ENCODE results near the gene ADGRL2.

The ADGRL2 gene

DNA sequence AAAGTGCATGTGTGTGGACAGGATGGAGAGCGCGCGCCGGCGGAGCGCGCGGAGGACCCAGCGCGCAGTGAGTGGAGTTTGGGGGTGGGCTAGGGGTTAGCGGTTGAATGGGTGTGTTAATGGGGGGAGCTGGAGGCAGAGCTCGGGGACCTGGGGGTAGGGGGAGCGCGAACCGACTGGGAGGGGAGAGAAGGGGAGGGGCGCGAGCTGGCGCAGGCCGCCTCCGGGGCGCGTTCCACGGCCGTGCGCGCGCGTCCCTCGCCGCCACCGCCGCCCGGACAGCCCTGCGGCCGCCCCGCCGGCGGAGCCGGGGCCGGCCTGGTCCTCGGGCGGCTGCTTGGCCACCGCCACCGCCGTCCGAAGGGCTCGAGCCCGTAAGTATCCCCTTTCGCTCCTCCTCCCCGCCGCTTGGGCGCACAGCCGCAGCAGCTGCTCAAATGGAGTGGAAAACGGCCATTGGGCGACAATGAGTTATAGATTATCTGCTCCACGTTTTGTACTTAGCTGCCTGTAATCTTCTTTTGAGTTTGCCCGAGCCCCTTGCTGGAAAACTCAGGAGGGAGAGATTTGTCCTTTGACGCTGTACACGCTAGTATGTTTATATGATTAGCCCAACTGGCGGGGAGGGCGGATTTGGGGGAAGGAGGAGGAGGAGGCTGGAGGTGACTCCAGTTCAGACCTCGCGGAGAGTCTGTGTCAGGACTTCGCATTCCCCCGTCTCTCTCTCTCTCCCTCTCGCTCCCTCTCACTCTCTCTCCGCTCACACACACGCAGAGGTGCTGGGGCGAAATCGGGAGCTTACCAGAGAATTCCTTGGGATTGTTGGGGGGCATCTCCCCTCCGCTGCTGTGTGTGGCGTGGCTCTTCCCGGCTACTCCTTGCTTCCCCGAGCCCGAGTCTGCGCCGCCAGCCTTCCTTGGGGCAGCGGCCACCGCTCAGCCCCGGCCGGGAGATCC lies at the start of gene ADGRL2:
Gene ADGRL2 (plus strand): TSS at position 240 of the 956 bp plus-strand sequence. CDS start 36,051 bp downstream, outside the sequence.
- DNase-seq (ENCODE audit: low spot score): peak; percentile 74

DNA sequence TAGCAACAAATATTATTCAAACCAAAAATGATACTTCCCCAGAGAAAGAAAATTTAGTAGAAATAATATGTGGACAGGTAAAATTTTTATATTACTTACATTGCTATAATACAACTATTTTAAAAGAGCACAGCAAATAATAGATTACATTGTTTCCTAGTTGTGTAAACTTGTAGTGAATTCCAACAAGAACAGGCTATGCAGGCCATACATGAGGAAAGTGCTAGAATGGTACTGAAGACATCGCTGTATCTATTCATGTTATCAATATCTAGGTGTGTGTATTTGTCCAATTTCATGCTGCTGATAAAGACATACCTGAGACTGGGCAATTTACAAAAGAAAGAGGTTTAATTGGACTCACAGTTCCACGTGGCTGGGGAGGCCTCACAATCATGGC lies 47.9 kb upstream of the ADGRL2 start:
- no peak for DNase-seq (ENCODE audit: low spot score)

DNA sequence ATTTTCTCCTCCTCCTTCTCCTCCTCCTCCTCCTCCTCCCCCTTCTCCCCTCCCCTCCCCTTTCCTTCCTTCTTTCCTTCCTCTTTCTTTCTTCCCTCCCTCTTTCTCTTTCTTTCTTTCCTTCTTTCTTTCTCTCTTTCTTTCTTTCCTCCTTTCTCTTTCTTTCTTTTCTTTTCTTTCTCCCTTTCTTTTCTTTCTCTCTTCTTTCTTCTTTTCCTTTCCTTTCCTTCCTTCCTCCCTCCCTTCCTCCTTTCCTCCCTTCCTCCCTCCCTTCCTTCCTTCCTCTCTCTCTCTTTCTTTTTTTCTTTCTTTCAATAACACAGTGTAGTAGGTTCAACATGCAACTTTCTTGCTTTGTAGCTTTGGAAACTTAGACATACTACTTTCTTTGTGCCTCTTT lies 46.3 kb upstream of the ADGRL2 start:
- DNase-seq (ENCODE audit: low spot score): no peak

DNA sequence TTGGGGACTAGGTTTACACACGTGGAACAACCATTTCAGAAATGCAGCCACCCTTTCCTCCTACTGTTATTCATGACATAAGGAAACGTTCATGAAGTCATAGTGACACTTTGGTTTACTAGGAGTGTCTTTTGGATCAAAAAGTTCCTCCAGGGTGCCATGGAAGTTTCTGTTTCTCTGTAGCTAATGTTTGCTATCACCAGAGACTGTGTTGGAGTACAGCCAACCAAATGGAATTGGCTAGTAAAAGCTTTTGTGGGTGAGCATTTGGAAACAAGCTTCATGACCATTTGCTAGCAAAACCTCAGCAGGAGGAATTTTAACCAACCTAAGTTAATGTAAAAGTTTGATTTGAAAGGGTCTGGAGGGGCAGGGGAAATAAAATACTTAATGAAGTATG lies 43.9 kb upstream of the ADGRL2 start:
- DNase-seq (ENCODE audit: low spot score): no peak

DNA sequence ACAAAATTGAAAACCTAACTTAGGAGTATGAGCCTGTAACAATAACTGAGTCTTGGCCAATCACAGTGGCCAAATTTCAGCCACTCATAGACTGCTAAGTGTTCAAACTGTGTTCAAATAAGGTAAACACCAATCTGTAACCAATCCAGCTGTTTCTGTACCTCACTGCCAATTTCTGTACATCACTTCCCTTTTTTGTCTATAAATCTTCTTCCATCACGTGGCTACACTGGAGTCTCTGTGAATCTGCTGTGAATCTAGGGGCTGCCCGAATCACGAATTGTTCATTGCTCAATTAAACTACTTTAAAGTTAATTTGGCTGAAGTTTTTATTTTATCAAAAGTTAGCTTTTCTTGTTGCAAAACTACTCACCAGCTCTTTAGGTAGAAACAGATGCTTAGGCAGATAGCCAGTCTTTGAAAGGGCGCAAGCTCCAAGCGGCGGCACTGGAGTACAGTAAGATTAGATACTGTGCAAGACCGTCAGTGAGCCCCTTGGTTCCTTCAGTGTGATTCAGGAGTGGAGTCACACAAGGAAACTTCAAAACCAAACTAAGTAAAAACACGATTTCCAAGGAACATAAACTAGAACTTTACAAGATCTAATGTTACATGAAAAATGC lies 43.2 kb upstream of the ADGRL2 start:
- DNase-seq (ENCODE audit: low spot score): no peak

DNA sequence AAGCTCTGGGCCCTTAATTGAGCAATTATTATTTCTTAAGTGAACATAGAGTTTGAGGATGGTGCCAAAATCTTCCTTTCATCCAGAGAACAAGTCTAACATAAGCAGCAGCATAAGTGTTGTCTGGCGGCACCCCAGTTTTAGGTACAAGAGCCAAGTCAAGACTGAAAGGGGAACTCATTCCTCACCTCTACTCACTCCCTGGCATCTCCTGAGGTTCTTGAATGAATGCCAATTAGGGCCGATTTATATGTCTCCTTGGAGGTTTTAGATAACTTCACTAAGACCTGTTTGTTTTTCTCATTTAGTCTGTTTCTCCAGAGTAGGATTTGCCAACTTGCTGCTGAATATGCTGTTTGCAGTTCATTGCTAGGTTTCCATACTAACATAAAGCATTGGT lies 42.6 kb upstream of the ADGRL2 start:
- no peak for DNase-seq (ENCODE audit: low spot score)

DNA sequence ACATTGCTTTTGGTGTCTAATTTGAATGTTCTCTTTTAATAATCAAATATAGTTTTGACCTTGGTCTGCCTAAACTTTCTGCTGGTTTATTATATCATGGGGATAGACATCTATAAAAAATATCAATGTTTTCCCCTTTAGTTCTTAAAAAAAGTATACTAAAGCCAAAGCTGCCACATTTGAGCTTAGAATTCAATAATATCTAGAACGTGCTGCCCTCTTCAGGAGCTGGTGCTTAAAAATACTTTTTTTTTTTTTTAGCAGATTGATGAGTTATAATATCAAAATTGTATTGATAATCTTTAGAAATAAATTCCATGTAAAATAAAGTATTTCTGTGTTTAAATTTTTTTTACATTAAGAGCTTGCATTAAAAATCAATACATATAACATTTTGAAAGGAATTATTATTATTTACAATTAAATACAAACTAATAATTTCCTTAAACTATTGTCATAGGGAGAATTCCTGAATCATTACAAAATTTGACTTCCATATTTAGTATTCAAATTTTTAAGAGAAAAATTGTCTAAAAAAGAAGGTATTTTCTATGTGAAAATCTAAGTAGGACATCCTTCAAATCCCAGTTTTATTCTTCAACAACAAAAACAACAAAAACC lies 40.1 kb upstream of the ADGRL2 start:
- DNase-seq (ENCODE audit: low spot score): no peak

DNA sequence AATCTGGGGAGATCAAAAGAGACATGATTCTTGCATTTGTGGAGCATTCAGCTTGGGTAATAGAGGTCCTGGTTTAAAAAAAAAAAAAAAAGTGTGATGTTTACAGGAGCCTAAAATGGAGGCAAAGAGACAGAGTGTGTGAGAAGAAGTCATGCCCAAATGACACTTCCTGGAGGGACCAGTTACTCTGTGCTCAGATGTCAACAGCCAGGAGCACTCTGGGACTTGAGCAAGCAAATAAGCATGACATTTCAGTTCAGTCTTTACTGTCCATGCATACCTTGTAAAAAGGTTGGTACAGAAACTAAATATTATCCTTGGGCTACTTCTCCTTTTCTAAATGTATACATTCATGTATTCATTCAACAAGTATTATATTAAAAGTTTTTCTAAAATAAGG lies 25.2 kb upstream of the ADGRL2 start:
- DNase-seq (ENCODE audit: low spot score): no peak

DNA sequence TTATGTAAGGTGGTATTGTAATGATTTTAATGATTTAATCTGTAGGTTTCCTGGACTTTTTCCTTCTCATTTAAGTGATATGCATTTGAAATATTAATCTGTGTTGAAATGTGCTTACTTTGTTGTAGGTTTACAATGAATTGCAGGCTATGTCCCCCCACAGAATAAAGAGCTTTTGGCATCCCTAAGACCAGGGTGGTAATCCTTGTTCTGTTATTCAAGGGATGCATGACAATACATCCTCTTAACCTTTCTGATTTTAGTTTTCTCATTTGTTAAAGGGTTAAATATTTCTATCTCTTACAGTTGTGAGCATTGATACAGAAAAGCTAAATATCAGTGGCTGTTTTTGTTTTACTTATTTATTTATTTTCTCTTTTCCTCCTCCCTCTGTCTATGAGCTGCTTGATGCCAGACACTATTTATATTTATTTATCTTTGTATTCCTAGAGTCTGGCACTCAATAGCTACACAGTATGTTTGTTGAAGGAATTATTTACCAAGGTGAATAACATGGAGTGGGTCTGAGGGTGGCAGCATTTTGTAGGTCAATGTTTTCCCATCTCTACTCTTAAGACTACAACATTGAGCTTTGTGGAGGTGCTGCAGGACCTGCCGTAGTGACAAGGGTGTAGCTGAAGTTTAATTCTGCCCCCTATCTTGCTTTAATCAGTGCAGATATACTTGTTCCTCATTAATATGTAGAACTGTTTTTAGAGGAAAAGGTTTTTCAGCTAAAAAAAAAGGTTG lies 19.9 kb upstream of the ADGRL2 start:
- no peak for DNase-seq (ENCODE audit: low spot score)

DNA sequence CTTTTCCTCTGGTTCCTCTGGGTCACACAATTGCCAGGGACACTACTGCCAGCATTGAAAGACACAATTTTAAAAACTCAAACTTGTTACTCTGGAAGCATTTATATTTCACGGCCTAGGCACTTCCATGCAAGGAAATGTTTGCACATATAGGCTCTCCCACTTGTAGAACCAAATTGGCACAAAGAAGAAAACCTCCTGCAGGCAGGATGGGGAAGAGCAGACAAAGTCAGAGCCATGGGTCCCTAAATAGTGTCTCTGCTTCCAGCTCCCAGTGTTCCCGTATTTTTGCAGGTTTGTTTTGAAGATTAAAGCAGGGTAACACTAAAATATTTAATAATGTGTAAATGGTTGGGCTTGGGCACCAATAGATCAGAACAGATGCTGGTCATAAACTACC lies 19.0 kb upstream of the ADGRL2 start:
- DNase-seq (ENCODE audit: low spot score): no peak

DNA sequence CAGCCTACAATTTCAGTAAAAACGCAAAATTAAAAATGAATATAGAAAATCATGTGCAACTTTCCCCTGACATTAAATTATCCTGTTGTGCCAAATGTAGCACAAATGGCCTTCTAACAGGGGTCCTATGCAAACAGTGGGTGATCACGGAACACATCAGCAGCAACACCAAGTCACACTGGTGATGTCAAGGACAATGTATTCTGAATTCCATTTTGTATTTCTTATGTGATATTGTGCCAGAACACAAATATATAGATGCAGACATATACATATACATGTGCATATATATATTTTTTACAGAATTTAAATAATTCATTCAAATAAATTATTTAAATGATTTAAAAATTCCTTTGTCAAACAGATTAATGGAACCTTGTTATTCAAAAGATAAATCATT lies 8.6 kb upstream of the ADGRL2 start:
- no peak for DNase-seq (ENCODE audit: low spot score)

DNA sequence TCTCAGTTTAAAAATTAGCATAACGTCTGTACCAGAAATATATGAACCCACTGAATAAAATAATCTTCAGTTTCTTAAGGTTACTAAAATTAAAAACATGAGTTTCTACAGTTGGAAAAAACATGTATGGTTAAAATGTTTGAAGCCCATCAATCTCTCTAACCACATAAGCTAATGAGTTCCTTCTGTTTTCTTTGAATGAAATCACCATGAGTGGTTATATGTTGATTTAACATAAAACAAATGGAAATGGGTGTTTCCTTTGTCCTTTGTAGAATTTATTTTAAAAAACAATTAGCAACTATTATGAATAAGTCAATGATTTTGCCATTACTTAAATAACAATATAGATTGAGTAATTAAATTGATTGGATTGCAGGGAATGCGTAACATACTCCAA lies 3.0 kb upstream of the ADGRL2 start:
- no peak for DNase-seq (ENCODE audit: low spot score)

DNA sequence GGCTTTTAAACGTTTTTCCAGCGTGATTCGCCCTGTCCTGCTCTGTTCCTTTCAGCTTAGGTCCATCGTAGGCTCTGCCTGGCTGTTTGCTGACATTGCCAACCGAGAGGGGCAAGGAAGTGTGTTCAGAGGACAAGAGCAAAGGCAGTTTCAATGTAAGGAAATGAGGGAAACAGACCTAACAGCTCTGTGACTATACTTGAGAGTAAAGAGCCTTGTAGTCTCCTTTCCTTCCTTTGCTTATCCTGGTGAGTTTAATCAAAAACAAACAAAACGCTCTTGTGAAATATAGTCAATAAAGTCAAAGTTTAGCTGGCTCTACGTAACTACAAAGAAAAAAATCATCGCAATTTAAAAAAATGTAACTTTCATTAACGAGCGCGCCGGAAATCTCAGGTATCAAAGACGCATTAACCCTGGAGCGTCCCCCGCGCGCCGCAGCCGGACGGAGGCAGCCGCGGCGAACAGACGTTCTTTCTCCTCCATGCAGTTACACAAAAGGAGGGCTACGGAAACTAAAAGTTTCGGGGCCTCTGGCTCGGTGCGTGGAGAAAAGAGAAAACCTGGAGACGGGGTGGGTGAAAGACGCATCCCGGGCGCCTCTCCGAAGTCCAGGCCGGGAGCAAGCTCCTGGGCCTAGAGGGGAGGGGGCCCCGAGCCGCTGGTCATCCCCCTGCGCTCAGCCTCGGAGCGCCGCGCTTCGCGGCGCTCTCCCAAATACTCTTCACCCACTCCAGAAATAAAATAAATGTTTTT lies 617 bp upstream of the ADGRL2 start:
- peak; percentile 68 for DNase-seq (ENCODE audit: low spot score)

DNA sequence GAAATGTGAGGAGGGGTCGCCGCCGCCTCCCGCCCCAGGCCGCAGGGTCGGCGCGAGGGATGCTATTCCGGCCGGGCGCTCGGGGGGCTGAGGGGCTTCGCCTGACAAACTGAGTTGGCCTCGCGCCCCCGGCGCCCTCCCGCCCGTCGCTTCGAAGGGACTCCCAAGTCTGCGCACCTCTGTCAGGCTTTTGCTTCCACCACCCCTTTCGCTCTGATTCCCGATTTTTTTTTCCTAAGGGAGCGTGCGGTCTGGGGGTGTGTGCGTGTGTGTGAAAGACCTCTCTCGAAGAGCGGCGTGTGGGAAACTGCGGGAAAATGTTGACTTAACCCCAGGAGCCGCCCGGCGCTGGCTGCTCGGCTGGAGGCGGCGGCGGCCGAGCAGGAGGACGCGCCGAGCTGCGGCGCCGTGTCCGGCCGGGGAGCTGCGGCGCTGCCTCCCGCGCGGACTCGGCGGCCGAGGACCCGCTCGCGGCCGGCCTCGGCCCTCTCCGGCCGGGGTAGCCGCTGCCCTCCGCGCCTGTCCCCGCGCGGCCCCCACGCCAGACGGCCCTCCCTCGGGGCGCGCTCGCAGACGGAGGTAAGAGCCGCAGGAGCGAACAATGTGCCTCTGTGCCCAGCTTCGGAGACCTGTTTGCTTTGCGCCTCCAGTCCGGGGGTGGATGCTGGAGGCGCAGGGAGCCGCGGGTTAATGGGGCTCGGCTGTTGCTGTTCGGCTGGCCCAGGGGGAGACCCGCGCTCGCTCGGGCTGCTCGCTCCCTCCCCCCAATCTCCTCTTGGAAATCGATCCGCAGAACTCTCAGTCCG lies 1.1 kb downstream of the ADGRL2 start:
- DNase-seq (ENCODE audit: low spot score): peak; percentile 63

DNA sequence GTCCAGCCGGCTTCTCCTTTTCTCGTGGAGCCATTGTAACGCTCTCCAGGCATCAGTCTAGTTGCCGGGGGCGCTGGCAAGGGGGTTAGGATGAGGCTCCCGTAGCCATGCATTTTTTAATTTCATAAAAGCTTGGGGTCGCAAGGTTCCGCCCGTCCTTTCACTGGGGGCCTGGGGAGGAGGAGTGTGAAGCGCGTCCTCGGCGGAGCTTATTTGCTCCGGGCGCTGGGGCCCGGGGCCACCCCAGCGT lies 1.6 kb downstream of the ADGRL2 start:
- DNase-seq (ENCODE audit: low spot score): no peak

DNA sequence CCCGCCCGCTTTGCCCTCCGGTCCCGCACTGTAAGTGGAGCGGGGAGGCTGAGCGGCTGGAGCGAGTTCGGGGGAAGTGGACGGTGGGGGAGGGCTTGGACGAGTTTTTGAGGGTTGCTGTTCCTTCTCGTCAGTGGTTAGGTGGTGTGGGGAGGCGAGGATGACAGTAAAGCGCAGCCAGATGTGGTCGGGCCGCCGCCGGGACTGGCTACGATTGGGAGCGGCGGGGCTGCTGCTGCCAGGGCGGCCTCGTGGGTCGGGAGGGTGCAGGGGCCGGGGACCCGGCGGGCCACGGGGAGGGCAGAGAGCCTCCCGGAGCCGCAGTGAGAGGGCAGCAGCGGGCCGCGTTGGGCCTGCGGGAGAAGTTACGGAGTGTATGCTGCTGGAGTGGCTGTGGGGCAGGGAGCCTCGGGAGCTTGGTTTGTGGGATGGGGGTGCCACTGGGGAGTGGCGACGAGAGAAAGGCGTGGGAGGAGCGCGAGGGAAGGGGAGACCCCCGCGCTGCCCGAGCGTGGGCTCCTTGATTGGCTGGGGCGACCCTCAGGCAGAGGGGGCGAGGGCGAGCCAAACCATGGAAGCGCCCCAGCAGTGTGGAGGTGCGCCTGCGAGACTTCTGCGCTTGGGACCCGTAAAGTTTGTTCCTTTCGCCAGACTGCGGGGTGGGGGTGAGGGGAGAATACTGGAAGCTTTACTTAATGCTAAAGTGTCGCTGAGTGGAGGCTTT lies 2.1 kb downstream of the ADGRL2 start:
- peak; percentile 73 for DNase-seq (ENCODE audit: low spot score)

DNA sequence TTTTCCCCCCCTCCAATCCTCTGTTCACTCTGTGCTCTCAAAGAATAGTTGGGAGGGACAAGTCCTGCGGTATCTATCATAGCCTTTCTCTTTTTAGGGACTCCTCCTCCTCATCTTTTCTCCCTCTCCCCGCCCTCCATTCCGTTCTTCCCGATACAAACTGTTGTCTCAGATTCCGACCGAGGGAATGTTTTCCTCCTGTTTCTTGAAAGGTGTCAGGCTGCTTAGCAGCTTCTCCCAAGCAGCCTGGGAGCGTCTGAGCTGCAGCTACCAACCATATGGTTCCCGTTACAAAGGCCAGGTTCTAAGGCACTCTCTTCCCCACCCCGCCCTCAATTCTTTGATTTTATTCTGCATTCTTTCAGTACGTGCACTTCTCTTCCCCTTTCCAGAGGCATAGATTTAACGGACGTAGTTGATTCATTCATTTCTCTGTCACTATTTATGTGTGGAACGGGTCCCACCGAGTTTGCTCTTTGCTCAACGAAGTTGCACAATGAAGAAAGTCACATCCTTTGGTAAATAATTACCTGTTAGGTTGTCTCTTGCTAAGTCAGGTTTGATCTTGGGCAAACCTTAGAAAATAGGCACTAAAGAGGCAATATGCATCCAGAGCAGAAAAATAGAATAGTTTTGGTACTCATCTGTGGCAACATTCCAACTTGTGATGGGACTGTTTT lies 2.8 kb downstream of the ADGRL2 start:
- peak; percentile 27 for DNase-seq (ENCODE audit: low spot score)

DNA sequence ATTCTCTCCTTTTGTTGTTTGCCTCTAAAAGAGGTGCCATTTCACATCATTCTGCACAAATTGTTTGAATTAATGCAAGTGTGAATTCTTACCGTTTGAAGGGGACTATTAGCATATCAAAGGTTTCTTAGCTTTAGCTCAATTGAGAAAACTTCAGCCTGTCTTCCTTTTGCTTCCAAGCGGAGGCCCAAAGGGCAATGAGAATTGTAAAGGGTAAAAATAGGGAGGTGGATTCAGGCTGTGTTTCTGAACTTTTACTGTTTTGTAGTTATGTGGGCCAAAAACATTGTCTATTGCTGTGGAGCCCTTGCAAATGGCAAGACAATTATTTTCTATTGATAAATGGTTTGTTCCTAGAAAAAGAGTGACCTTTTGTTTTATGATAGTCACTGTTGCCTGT lies 3.6 kb downstream of the ADGRL2 start:
- DNase-seq (ENCODE audit: low spot score): no peak

DNA sequence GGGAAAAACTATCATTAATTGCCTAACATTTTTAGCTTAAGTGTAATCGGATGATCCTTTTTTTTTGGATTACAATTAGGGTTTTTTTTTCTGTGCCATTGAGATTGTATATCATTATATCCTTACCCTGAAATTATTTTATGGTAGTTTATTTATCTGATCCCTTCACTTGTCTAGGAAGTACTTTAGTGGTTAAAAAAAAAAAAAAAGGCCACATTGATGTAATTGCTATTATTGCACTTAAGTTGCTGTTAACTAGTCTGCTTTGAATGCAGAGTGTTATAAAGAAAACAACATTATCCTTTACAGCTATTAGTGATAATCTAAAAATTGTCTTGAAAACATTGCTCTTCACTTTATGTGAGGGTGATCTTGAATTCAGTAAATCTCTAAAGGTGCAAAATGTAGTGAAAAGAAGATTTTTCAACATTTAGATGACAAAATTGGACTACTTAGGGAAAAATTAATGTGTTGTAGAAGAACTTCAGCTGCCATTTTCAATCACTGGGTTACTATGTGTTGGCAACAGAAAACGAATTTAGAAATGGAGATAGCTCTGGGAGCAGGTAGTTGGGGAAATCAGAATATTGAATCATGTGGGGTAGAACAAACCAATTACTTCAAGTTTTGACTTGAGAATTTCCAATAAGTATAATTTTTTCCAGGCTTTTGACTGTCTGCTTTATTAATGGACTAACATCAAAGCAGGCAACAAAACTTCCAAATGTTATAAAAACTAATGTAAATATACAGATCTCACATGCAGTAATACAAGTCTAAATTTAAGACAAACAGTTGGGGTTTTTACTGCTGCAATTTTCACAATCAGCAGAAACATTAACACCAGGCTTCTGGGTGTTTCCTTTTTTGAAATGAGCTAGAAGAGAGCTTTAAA lies 5.0 kb downstream of the ADGRL2 start:
- DNase-seq (ENCODE audit: low spot score): no peak

Measured in D341Med (cell line).